Heart left ventricle (tissue), 13 donors: Measurements from ENCODE around the gene SULT1A3.
"Not testable (repeated sequence)": the region's sequence is repeated elsewhere in the genome, so short reads cannot be mapped to it uniquely, and the experiment has no call there.

Source experiments
- CTCF ChIP-seq, 12 donors: fragments of 200-600 bp; sonication (generic) in 4 of 12; IDR thresholded peaks; one replicate each; pipeline versions ENCODE4 v1.5.0 to v1.8.0; 2018 to 2022; ENCODE audit warnings: antibody characterized with exemption in 12 of 12, mild to moderate bottlenecking in 5 of 12
- POLR2A ChIP-seq, 2 donors: fragments of 450-650 bp; IDR thresholded peaks; one replicate each; pipeline ENCODE4 v1.6.1; 2017; ENCODE audit warnings: antibody characterized with exemption in 2 of 2, mild to moderate bottlenecking in 2 of 2, moderate library complexity in 2 of 2
- donor health status: ischemic (EF 13 %, LVEDD 7.1; RV severe dilation, severe dysfunction).
- donor health status: DM: no; HTN: yes; CAD: no.
- donor health status: DM: no; HTN: no; CAD: no.
- donor health status: ischemic (EF 25% LVEDD 6.9; RV normal size, moderate dysfunction).
- donor health status: ischemic (EF 25% LVEDD 5.7; RV mildly dilated, moderate dysfunction).
- donor health status: ischemic (EF 35%, LVEDD 5.7; RV mildly dilated, moderate dysfunction).
- donor health status: nonischemic (EF 11% LVEDD 7.7; RV severe dilation, severe dysfunction).
- donor health status: DM: yes; HTN: yes; CAD: no.
- donor health status: PGD.
- donor health status: ischemic (EF 29% LVEDD 5.4; RV normal size, mild dysfunction).
- donor health status: nonischemic (EF 23%, LVEDD 6.1; RV moderate dilation, normal function).

GRCh38 chr16:30211414-30211813 is 12.4 kb downstream of the SULT1A3 start:
- not testable (repeated sequence) for TF ChIP-seq POLR2A, CTCF (IDR thresholded peaks at IDR 0.05)
